Lung (tissue), 12 donors: ENCODE results near the gene ESRRB. TPM values are rescaled to one million over a fixed set of nuclear protein-coding genes. Genes with fewer than 3 reads are reported as not detected.

Source experiments
- ATAC-seq: fragments of 200-7000 bp; cut with Tn5 transposase; one replicate; pipeline ENCODE4 v1.9.1; 2020; ENCODE audit warnings: moderate number of reproducible peaks; ENCODE audit not compliant: insufficient read depth, low FRiP score
- DNase-seq, 3 donors: peaks; one replicate each; pipeline ENCODE4 v3.0.0-alpha.2; 2013 to 2017
- H3K27ac ChIP-seq, 2 donors: one replicate each; pipeline ENCODE4 v1.5.1; 2013; ENCODE audit warnings: mild to moderate bottlenecking in 2 of 2, moderate library complexity in 2 of 2, control low read depth in 1 of 2, inconsistent platforms in 1 of 2, low read depth in 1 of 2, low read length in 1 of 2
- H3K27me3 ChIP-seq, 3 donors: one replicate each; pipeline ENCODE4 v1.5.1; 2013; ENCODE audit warnings: low read length in 2 of 3; ENCODE audit not compliant: control insufficient read depth in 3 of 3, insufficient read depth in 3 of 3
- H3K36me3 ChIP-seq, 4 donors: one replicate each; pipeline ENCODE4 v1.5.1; 2013; ENCODE audit warnings: low read length in 4 of 4, mild to moderate bottlenecking in 1 of 4, moderate library complexity in 1 of 4; ENCODE audit not compliant: control insufficient read depth in 4 of 4, insufficient read depth in 4 of 4
- H3K4me1 ChIP-seq, 5 donors: one replicate each; pipeline ENCODE4 v1.5.1; 2013; ENCODE audit warnings: low read length in 5 of 5, mild to moderate bottlenecking in 2 of 5, moderate library complexity in 1 of 5; ENCODE audit not compliant: control insufficient read depth in 5 of 5, insufficient read depth in 5 of 5
- H3K4me3 ChIP-seq: one replicate; pipeline ENCODE4 v1.5.1; 2013; ENCODE audit warnings: mild to moderate bottlenecking, control low read depth, moderate library complexity
- H3K9ac ChIP-seq, 2 donors: one replicate each; pipeline ENCODE4 v1.5.1; 2013; ENCODE audit warnings: low read length in 2 of 2, control low read depth in 1 of 2; ENCODE audit not compliant: insufficient read depth in 1 of 2
- H3K9me3 ChIP-seq, 4 donors: one replicate each; pipeline ENCODE4 v1.5.1; 2013; ENCODE audit warnings: low read length in 3 of 4, mild to moderate bottlenecking in 1 of 4, moderate library complexity in 1 of 4; ENCODE audit not compliant: control insufficient read depth in 4 of 4, insufficient read depth in 3 of 4
- WGBS, 2 donors: extraction: QIAGEN DNeasy Blood & Tissue Kit; methylation state at CpG; one replicate each; pipeline ENCODE4 v1.1.7; 2013; 5-methylcytosine and 5-hydroxymethylcytosine counted together
- polyA plus RNA-seq, 2 donors: library from polyadenylated mRNA; stranded (reverse); fragments of 200-250 nt; gene quantifications; one replicate each; pipeline ENCODE4 v1.2.1, GENCODE V29; 2013
- total RNA-seq, 2 donors: library from RNA; depleted of rRNA in 1 of 2; stranded (reverse); fragments of >200 nt in 1 of 2; gene quantifications; one replicate each; pipeline ENCODE4 v1.2.1, GENCODE V29; 2014 to 2021
- TF ChIP-seq, protein P1 (sequence below): IDR thresholded peaks from 2 replicates; pipeline ENCODE4 v1.5.1; 2012; ENCODE audit warnings: mild to moderate bottlenecking; ENCODE audit errors: control extremely low read depth, extremely low read depth
- donor health status: control.
- donor health status: control.
- donor health status: Bipolar disorder and iron deficiency.
- donor health status: healthy.
- donor health status: DM: yes; HTN: yes; CAD: no.

Gene ESRRB
- total and polyA plus RNA-seq, 4 donors: 0.02 to 0.26 (median 0.18) TPM

DNA sequence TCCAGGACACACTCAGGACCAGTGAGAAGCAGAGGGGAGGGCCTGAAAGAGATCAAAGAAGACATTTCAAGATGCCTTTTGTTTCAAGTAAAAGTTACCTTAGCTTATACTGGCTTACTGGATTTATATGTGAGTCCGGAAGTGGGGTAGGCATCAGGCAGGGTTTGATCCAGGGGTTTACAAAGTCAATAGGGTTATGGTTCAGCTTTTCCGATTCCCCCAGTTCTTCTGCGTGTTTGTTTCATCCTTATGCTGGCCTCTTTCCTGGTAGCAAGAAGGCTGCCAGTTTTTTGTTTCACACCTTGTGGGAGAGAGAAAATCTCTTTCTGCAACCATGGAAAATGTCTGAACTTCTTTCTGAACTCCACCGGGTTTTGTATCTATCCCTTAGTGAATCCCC, 126.3 kb downstream of the ESRRB start:
- ATAC-seq (no peak), DNase-seq (no peak)
- 93% methylated on average over 4 of the region's 4 CpGs for WGBS, 2 donors
- no peaks in the 10 kb centered on the region for H3K27me3 ChIP-seq
- H3K36me3 ChIP-seq: no peaks in the 10 kb centered on the region
- no peak overlapping the region for H3K27ac ChIP-seq
- peaks cover 0 to 3% (median 0%) of the 10 kb centered on the region in 4 donors for H3K9me3 ChIP-seq
- H3K9ac ChIP-seq: no peak overlapping the region
- H3K4me3 ChIP-seq: no peak overlapping the region
- no peaks in the 10 kb centered on the region for H3K4me1 ChIP-seq
- TF ChIP-seq, protein P1, sequence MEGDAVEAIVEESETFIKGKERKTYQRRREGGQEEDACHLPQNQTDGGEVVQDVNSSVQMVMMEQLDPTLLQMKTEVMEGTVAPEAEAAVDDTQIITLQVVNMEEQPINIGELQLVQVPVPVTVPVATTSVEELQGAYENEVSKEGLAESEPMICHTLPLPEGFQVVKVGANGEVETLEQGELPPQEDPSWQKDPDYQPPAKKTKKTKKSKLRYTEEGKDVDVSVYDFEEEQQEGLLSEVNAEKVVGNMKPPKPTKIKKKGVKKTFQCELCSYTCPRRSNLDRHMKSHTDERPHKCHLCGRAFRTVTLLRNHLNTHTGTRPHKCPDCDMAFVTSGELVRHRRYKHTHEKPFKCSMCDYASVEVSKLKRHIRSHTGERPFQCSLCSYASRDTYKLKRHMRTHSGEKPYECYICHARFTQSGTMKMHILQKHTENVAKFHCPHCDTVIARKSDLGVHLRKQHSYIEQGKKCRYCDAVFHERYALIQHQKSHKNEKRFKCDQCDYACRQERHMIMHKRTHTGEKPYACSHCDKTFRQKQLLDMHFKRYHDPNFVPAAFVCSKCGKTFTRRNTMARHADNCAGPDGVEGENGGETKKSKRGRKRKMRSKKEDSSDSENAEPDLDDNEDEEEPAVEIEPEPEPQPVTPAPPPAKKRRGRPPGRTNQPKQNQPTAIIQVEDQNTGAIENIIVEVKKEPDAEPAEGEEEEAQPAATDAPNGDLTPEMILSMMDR: no peak

GRCh38 chr14:76502638-76503037, 126.7 kb downstream of the ESRRB start:
- Histone ChIP-seq H3K9ac (no peak overlapping the region), H3K27ac (no peak overlapping the region), H3K4me3 (no peak overlapping the region), H3K36me3 (no peaks in the 10 kb centered on the region), H3K27me3 (no peaks in the 10 kb centered on the region), H3K9me3 (peaks cover 0 to 3% (median 0%) of the 10 kb centered on the region in 4 donors), H3K4me1 (no peaks in the 10 kb centered on the region)
- TF ChIP-seq, protein P1: no peak
- ATAC-seq (no peak), DNase-seq (no peak)
- 90 to 95% methylated on average over 3 of the region's 3 CpGs for WGBS, 2 donors

GRCh38 chr14:76509311-76509710, 133.4 kb downstream of the ESRRB start:
- Histone ChIP-seq H3K4me3 (no peak overlapping the region), H3K36me3 (no peaks in the 10 kb centered on the region), H3K9ac (no peak overlapping the region), H3K4me1 (peaks cover 0 to 7% (median 0%) of the 10 kb centered on the region in 5 donors), H3K27ac (no peak overlapping the region), H3K27me3 (no peaks in the 10 kb centered on the region), H3K9me3 (peaks cover 0 to 3% (median 0%) of the 10 kb centered on the region in 4 donors)
- ATAC-seq: no peak
- TF ChIP-seq, protein P1: no peak
- 79 to 82% methylated on average over 7 of the region's 7 CpGs for WGBS, 2 donors
- DNase-seq: no peak

DNA sequence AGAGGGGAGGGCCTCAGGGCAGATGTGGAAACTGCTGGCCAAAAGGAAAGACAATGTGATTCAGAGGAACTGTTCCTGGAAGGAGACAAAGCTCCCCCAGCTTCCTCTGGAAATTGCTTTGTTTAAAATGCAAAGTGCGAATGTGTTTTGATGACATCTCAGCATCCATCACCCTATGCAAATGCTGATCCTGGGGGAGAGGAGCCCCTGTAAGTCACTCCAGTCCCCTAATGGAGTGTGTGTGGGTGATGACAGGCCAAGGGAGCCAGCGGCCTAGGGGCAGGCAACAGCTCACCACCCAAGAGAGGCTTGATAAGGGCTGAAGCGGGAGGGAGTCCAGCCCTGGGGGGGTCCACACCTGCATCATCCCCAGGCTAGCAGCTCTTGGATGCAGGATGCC, 134.2 kb downstream of the ESRRB start:
- 73 to 87% methylated on average over 3 of the region's 3 CpGs for WGBS, 2 donors
- Histone ChIP-seq H3K4me3 (no peak overlapping the region), H3K9ac (no peak overlapping the region), H3K27ac (no peak overlapping the region), H3K9me3 (peaks cover 0 to 3% (median 0%) of the 10 kb centered on the region in 4 donors), H3K27me3 (no peaks in the 10 kb centered on the region), H3K36me3 (no peaks in the 10 kb centered on the region), H3K4me1 (peaks cover 0 to 7% (median 0%) of the 10 kb centered on the region in 5 donors)
- TF ChIP-seq, protein P1: no peak
- DNase-seq: no peak
- ATAC-seq: no peak
